KBM-7 (cell line): ENCODE results near the gene ABL2.
A peak's percentile ranks its signal among the peaks of the same experiment; 100 is the strongest.

Experiments used
- DNase-seq: peaks from one replicate; pipeline ENCODE4 v3.0.0-alpha.2; 2015
- in situ Hi-C: fragments of 300-500 bp; cut with MboI; formaldehyde crosslinking; loops from 2 replicates; pipeline ENCODE4 v1.14.3; 2020; ENCODE audit warnings: low sequenced_read_pairs, low pct_unique_long_range_greater_than_20kb, mixed read lengths

Gene ABL2

DNA sequence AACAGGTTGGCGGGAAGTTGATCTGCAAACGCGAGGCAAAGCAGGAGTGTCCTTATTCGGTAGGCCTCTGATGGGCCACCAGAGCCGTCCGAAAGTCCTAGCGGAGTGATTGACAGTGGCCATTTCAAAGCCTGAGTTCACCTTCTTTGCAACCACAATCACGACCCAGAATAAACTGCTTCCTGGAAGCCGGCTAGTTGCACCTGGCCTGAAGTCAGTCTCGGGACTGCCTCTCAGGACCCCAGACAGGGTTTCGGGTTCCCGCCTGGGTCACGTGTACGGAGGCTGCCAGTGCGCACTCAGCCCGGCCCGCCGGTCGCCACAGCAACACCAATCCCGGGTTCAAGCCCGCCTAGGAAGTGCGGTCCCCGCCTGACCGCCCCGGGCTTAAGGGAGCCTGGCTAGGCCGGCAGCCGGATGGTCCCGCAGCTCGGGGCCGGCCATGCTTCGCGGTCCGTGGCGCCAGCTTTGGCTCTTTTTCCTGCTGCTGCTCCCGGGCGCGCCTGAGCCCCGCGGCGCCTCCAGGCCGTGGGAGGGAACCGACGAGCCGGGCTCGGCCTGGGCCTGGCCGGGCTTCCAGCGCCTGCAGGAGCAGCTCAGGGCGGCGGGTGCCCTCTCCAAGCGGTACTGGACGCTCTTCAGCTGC, 147.7 kb downstream of the ABL2 start, which contains the start of gene TOR3A:
Gene TOR3A, plus strand, starts transcription at position 384 of the 646 bp plus-strand sequence. Its CDS starts 59 bp downstream, at position 443.
- in situ Hi-C loops = loop anchor here (25.0 kb wide), 1 partner anchor 280 kb away; the partner anchor contains the start of gene AXDND1
- peak; percentile 93 for DNase-seq

DNA sequence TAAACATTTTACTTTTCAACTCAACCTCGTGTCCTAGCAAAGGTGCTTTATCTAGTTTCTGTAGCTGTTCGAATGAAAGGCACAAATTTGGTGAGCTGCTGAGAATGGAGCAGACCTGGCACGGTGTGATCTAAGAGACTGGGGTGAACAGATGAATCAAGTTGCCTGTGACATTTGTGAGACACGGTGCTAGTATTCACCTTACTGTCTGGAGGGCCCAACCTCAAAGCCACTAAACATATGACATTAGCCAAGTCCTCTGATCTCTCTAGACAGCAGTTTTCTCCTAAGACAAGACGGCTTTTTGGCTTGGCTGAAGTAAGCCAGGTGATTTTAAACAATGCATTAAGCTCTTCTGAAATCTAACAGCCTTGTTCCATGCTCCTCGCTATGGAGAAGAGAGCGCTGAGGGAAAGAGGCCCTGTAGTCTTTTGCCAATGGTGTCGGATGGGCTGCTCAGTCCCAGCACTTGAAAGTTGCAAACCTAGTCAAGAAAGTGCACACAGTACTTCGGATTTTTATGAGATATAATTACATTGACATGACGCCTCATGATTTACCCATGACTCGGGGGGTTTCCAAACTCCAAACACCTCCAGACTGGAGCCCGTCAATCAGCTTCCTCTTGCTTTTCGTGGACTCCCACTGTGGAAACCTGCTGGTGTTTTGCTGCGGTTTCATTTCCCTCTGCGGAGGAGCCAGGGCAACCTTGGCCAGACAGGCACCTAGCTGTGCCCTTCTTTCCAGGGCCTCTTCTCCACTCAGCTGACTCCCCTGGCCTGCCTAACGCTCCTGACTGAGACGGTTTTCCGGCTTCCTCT, 148.4 kb downstream of the ABL2 start:
- in situ Hi-C loops = loop anchor here (25.0 kb wide), 1 partner anchor 281 kb away; the partner anchor contains the start of gene AXDND1

DNA sequence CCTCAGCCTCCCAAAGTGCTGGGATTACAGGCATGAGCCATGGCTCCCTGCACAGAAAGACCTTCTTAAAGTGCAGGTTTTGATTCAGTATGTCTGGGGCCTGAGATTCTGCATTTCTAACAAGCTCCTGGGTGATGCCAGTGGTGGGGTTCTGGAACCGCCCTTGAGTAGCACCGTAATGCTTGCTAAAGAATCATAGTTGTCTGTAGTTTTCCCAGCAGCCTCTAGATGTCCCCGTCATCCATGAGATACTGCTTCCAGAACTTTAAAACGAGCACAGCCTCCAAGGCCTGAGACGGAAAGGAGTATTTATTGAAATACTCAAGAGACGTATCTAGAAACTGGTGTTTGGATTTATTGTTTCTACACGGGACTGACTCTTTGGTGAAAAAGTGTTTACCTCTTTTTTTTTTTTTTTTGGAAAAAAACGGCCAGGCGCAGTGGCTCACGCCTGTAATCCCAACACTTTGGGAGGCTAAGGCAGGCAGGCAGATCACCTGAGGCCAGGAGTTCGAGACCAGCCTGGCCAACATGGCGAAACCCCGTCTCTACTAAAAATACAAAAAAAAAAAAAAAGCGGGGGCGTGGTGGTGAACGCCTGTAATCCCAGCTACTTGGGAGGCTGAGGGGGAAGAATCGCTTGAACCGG, 150.2 kb downstream of the ABL2 start:
- in situ Hi-C loops = loop anchor here (25.0 kb wide), 1 partner anchor 283 kb away; the partner anchor contains the start of gene AXDND1

More for the DNA sequence above, 148.4 kb downstream of the ABL2 start:
- DNase-seq = no peak

DNA sequence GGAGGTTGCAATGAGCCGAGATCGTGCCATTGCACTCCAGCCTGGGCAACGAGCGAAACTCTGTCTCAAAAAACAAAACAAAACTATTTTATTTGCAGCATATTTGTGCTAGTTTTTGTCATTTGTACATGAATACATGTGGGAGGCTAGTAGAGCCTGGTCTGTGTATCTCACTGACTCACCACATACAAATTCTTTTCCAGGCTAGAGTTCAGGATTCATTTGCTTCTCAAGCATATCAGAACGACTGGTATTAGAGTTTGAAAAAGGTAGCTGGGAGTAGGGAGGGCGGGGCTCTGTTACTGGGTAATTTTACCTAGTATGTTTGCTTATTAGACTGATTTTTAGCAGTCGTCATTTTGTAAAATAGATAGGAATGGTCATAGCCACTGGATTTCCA, 152.1 kb downstream of the ABL2 start:
- in situ Hi-C loops = loop anchor here (25.0 kb wide), 1 partner anchor 285 kb away; the partner anchor contains the start of gene AXDND1
- no peak for DNase-seq

More for the DNA sequence above, 150.2 kb downstream of the ABL2 start:
- DNase-seq = peak; percentile 80

DNA sequence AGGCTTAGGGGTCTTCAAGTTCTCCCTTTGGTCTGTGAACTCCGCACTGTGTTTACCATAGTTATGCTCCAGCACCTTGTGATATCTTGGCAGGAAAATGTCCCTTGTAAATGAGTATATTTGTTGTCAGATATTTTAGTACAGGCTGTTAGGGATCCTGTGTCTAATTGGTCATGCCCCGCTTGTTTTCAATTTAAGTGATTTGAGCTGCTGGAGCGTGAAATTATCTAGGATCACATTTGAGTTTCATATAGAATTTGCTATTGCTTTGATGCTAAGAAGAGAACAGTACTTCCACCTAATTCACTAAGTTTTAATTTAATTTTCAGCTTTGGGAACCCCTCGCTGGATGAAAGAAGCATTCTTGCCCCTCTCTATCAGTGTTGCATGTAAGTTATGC, 163.0 kb downstream of the ABL2 start:
- DNase-seq = no peak
- in situ Hi-C loops = no loop called here

DNA sequence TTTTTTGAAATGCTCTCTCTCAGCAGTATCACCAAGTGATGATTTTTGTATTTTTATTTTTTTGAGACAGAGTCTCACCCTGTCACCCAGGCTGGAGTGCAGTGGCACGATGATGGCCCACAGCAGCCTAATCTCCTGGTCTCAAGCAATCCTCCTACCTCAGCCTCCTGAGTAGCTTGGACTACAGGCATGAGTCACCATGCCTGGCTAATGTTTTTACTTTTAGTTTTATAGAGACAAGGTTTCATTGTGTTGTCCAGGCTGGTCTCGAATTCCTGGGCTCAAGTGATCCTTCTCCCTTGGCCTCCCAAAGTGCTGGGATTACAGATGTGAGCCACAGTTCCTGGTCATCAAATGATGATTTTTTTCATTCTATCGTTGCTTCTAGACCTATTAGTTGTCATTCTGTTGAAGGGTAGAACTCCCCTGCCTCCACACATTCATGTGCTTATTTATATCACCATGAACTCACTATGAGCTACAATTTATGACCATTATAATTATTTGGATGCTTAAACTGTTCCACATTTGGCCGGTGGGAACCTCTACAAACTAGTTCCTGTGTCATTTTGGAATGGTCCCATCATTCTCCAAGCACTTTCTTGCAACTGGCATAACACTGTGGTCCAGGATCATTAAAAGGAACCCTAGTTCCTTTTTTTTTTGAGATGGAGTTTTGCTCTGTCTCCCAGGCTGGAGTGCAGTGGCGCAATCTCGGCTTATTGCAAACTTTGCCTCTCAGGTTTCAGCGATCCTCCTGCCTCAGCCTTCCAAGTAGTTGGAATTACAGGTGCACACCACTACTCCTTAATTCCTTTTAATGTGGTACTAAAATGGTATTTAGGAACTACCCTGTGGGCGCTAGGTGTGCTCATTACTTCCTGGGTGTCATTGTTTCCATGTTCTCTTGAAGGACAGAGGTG, 167.9 kb downstream of the ABL2 start:
- in situ Hi-C loops = no loop called here

DNA sequence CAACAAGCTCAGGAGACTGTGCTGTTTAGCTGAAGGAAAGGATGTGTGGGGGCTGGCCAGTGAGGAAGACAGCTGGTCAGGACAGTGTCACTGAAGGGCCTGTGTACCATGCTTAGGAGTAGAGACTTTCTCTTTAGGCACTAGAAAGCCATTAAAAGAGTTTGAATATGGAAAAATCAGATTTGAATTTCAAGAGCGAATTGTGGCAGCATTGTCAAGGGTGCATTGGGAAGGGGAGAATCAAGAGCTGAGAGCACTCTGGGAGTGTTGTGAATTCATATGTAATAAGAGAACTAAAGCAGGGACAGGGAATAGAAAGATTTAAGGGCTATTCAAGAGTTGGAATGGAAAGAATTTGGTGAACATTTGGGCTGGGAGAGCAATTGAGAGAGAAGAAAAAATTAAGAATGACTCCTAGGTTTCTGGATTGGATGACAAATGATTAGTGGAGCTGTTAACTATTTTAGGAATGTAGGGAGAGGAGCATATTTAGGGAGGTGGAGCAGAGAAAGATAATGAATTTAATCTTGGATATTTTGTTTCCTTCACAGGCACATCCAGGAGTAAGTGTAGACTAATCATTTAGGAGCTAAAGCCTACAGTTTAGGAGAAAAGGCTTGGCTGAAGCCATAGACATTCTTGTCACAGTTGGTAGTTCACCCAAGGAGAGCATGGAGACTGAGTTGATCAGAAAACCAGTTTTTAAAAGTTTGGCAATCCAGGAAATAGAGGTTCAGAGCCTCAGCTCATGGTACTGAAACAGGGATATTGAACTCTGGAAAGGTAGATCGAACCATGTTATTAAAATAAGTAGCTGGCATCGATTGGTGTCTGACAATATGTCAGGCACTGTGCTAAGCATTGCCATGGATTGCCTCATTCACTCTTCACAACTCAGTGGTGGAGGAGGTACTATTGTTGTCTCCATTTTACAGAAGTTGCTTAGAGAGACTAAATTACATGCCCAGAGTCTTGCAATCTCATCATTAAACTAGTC, 170.7 kb downstream of the ABL2 start:
- no peak for DNase-seq
- in situ Hi-C loops = no loop called here

More for the DNA sequence above, 167.9 kb downstream of the ABL2 start:
- no peak for DNase-seq

DNA sequence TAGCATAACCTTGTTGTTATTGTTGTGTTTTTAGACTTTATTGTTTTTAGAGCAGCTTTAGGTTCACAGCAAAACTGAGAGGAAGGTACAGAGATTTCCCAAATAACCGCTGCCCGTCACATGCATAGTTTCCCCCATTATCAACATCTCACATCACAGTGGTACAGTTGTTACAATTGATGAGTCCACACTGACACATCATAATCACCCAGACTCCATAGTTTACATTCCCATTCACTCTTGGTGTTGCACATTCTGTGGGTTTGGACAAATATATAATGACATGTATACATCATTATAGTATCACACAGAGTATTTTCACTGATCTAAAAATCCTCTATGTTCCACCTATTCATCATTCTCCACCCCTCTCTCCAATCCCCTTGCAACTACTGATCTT, 173.5 kb downstream of the ABL2 start:
- in situ Hi-C loops = no loop called here

DNA sequence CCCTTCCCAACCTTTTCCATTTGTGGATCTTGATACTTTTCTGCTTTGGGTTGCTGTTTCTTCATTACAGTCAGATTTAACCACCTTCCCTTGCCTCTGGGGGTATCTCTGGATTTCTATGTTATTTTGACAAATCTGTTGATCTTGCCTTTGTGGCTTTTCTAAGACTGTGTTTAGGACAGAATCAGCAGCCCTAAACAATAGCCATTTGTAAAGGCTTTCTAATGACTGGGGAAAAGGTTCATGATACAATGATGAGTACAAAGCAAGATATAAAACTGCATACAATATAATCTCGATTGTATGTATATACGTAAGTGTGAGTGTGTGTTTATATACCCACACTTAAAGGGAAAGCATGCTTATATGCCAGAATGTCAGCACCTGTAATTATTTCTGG, 176.0 kb downstream of the ABL2 start:
- no peak for DNase-seq
- in situ Hi-C loops = no loop called here

More for the DNA sequence above, 173.5 kb downstream of the ABL2 start:
- no peak for DNase-seq

DNA sequence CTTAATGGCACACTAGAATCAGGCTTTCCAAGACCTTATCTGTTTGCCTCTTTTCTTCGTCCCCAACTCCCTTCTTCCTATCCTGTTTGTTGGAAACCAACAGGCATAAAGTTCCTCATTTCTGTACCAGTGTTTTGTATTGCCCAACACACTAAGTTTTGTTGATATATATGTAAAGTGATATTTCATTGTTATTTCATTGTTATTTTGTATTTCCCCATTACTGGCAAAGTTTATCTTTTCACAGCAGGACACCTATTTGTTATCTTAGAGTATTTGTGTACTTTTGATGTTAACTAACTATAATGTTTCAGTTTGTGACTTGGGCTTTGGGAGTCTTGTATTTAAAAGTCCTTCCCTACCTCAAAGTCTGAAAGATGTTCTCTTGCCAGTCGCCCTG, 176.7 kb downstream of the ABL2 start:
- DNase-seq = no peak
- in situ Hi-C loops = no loop called here
